SK-N-SH (cell line): ENCODE data around the gene TXNDC8. TPM values are rescaled to one million over a fixed set of nuclear protein-coding genes. Genes with fewer than 3 reads are reported as not detected.
"Not testable (repeated sequence)": the region's sequence is repeated elsewhere in the genome, so short reads cannot be mapped to it uniquely, and the experiment has no call there.

Experiments
- CTCF ChIA-PET: fragments of 300-600, 350-600 bp; formaldehyde crosslinking; extraction: SDS; loops from one replicate; lab custom pipeline; 2021; lab: Yijun Ruan, JAX
- POLR2A ChIA-PET: fragments of 350-600 bp; sonication (Branson Sonifier 250); formaldehyde crosslinking; extraction: SDS; loops from one replicate; lab custom pipeline; 2020; ENCODE audit warnings: antibody characterized with exemption, inconsistent platforms; lab: Yijun Ruan, JAX
- DNase-seq: peaks from one replicate; pipeline ENCODE4 v3.0.0; 2012
- H2AFZ ChIP-seq: fragments of 200-600 bp; sonication (generic); 2 replicates; pipeline ENCODE4 v1.8.1; 2016; ENCODE audit warnings: antibody characterized with exemption, mild to moderate bottlenecking, low read depth
- H3F3A ChIP-seq: fragments of 200-600 bp; sonication (generic); replicated peaks from 2 replicates; pipeline ENCODE3; 2016; ENCODE audit warnings: antibody characterized with exemption, mild to moderate bottlenecking; ENCODE audit not compliant: insufficient read depth
- H3K27ac ChIP-seq, 2 experiments: fragments of 200-500 bp in 1 of 2; fragments of 200-600 bp in 1 of 2; sonication (Bioruptor generic) in 1 of 2; sonication (generic), shearing (Covaris generic) in 1 of 2; 2 replicates each; pipeline versions ENCODE4 v1.5.1 to v1.6.1; 2014 to 2016; ENCODE audit warnings: low read depth in 2 of 2, inconsistent platforms in 1 of 2, low read length in 1 of 2, mild to moderate bottlenecking in 1 of 2, mixed read lengths in 1 of 2
- H3K27me3 ChIP-seq: fragments of 200-600 bp; sonication (generic), shearing (Covaris generic); 2 replicates; pipeline ENCODE4 v1.6.1; 2016; ENCODE audit warnings: mixed run types; ENCODE audit not compliant: insufficient read depth
- H3K36me3 ChIP-seq, 2 experiments: fragments of 200-500 bp in 1 of 2; fragments of 200-600 bp in 1 of 2; sonication (Bioruptor generic) in 1 of 2; sonication (generic) in 1 of 2; replicated peaks in 1 of 2; 2 replicates each; pipeline versions ENCODE3 to v1.5.1; 2014 to 2016; ENCODE audit warnings: low read length in 1 of 2, mild to moderate bottlenecking in 1 of 2; ENCODE audit not compliant: insufficient read depth in 2 of 2, control insufficient read depth in 1 of 2
- H3K4me1 ChIP-seq, 2 experiments: fragments of 200-500 bp in 1 of 2; fragments of 200-600 bp in 1 of 2; sonication (Bioruptor generic) in 1 of 2; sonication (generic), shearing (Covaris generic) in 1 of 2; 2 replicates each; pipeline versions ENCODE4 v1.5.1 to v1.6.1; 2014 to 2016; ENCODE audit warnings: low read depth in 1 of 2, low read length in 1 of 2, mixed run types in 1 of 2; ENCODE audit not compliant: insufficient read depth in 2 of 2, control insufficient read depth in 1 of 2
- H3K4me2 ChIP-seq: fragments of 200-600 bp; sonication (generic), shearing (Covaris generic); 2 replicates; pipeline ENCODE4 v1.6.1; 2017; ENCODE audit warnings: mixed run types
- H3K4me3 ChIP-seq, 2 experiments: fragments of 200-500 bp in 1 of 2; fragments of 200-600 bp in 1 of 2; sonication (Bioruptor generic) in 1 of 2; sonication (generic), shearing (Covaris generic) in 1 of 2; 2 replicates each; pipeline versions ENCODE4 v1.5.1 to v1.8.1; 2014 to 2016; ENCODE audit warnings: low read depth in 2 of 2, inconsistent platforms in 1 of 2, low read length in 1 of 2, mild to moderate bottlenecking in 1 of 2, mixed read lengths in 1 of 2, moderate library complexity in 1 of 2
- H3K79me2 ChIP-seq: fragments of 200-600 bp; sonication (generic); 2 replicates; pipeline ENCODE4 v1.8.1; 2017; ENCODE audit warnings: mild to moderate bottlenecking; ENCODE audit not compliant: insufficient read depth
- H3K9ac ChIP-seq: fragments of 200-600 bp; sonication (generic); 2 replicates; pipeline ENCODE4 v1.6.1; 2017; ENCODE audit warnings: mixed run types
- H3K9me2 ChIP-seq: fragments of 200-600 bp; sonication (generic); 2 replicates; pipeline ENCODE4 v1.6.1; 2017; ENCODE audit warnings: mixed run types
- H3K9me3 ChIP-seq: fragments of 200-600 bp; sonication (generic); 2 replicates; pipeline ENCODE4 v1.6.1; 2017; ENCODE audit warnings: mixed run types, mild to moderate bottlenecking, moderate library complexity
- H4K20me1 ChIP-seq: fragments of 200-600 bp; sonication (generic); 2 replicates; pipeline ENCODE4 v1.6.1; 2017; ENCODE audit warnings: mild to moderate bottlenecking, mixed run types; ENCODE audit not compliant: insufficient read depth
- EP300 ChIP-seq, 2 experiments: IDR thresholded peaks; 2 replicates each; pipeline versions ENCODE4 v1.4.0 to v1.6.1; 2012; ENCODE audit warnings: borderline replicate concordance in 1 of 2, low read depth in 1 of 2, low read length in 1 of 2
- FOXJ3 ChIP-seq: sonication (generic); formaldehyde crosslinking; IDR thresholded peaks from 2 replicates; pipeline ENCODE4 v1.5.1; 2020; ENCODE audit warnings: mild to moderate bottlenecking, missing genetic modification reagents
- GABPA ChIP-seq: IDR thresholded peaks from 2 replicates; pipeline ENCODE4 v1.4.0; 2012; ENCODE audit warnings: low read depth, mild to moderate bottlenecking
- NFIC ChIP-seq: IDR thresholded peaks from 2 replicates; pipeline ENCODE4 v1.4.0; 2012; ENCODE audit warnings: borderline replicate concordance
- RAD21 ChIP-seq: IDR thresholded peaks from 2 replicates; pipeline ENCODE4 v1.6.1; 2012; ENCODE audit warnings: mild to moderate bottlenecking, low read length
- WGBS: methylation state at CpG from one replicate; pipeline ENCODE4 v1.1.6; 2017; ENCODE audit warnings: low lambda C conversion rate; 5-methylcytosine and 5-hydroxymethylcytosine counted together
- polyA plus RNA-seq, 3 experiments: library from polyadenylated mRNA; depleted of rRNA; stranded (reverse); fragments of >200 nt; gene quantifications; 2 replicates each; pipeline ENCODE4 v1.2.3, GENCODE V29; 2012
- TF ChIP-seq, protein P1 (sequence below): fragments of 150-350 bp; IDR thresholded peaks from 2 replicates; pipeline ENCODE4 v1.6.1; 2017; ENCODE audit warnings: antibody characterized with exemption, low read length, low read depth, borderline replicate concordance
- TF ChIP-seq, protein P2 (sequence below): IDR thresholded peaks from 2 replicates; pipeline ENCODE4 v1.4.0; 2012; ENCODE audit warnings: low read depth, borderline replicate concordance
- TF ChIP-seq, protein P3 (sequence below): IDR thresholded peaks from 2 replicates; pipeline ENCODE4; 2012

Gene TXNDC8
- polyA plus RNA-seq, 1 of the 3 experiments (the other 2 are of a cell fraction), result not detected

DNA sequence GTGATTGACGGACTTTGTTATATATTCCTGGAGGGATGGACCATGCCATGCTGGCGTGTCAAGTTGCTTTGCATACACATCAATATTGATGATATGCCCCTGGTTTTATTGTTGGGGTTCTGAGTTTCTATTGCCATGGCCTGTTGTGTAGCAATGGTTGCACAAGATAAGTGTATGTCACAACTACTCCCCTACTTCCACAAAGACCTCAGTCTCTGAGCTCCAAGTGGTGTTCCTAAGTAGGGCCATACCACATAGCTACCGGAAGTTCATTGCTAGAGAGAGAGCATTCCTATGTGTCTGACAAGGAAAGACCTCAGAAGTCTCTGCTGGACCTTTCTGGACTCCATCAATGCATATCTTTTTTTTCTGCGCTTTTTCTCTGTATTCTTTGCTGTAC lies 19.8 kb downstream of the TXNDC8 start:
- Histone ChIP-seq H2AFZ (no peak overlapping the region), H3K27ac (no peak overlapping the region), H4K20me1 (no peaks in the 10 kb centered on the region), H3K79me2 (no peaks in the 10 kb centered on the region), H3K4me3 (no peak overlapping the region), H3K36me3 (no peaks in the 10 kb centered on the region), H3K9ac (no peak overlapping the region), H3K27me3 (no peaks in the 10 kb centered on the region), H3F3A (no peaks in the 10 kb centered on the region), H3K4me1 (no peaks in the 10 kb centered on the region), H3K4me2 (no peak overlapping the region), H3K9me2 (no peaks in the 10 kb centered on the region), H3K9me3 (no peaks in the 10 kb centered on the region)
- POLR2A ChIA-PET, result no interaction called here
- no peak for TF ChIP-seq RAD21
- TF ChIP-seq, protein P1, sequence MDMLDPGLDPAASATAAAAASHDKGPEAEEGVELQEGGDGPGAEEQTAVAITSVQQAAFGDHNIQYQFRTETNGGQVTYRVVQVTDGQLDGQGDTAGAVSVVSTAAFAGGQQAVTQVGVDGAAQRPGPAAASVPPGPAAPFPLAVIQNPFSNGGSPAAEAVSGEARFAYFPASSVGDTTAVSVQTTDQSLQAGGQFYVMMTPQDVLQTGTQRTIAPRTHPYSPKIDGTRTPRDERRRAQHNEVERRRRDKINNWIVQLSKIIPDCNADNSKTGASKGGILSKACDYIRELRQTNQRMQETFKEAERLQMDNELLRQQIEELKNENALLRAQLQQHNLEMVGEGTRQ, result no peak
- TF ChIP-seq EP300 (IDR thresholded peaks at IDR 0.05; ENCODE audit: borderline replicate concordance in 1 of 2, low read depth in 1 of 2, low read length in 1 of 2), result no peak
- TF ChIP-seq, protein P2, sequence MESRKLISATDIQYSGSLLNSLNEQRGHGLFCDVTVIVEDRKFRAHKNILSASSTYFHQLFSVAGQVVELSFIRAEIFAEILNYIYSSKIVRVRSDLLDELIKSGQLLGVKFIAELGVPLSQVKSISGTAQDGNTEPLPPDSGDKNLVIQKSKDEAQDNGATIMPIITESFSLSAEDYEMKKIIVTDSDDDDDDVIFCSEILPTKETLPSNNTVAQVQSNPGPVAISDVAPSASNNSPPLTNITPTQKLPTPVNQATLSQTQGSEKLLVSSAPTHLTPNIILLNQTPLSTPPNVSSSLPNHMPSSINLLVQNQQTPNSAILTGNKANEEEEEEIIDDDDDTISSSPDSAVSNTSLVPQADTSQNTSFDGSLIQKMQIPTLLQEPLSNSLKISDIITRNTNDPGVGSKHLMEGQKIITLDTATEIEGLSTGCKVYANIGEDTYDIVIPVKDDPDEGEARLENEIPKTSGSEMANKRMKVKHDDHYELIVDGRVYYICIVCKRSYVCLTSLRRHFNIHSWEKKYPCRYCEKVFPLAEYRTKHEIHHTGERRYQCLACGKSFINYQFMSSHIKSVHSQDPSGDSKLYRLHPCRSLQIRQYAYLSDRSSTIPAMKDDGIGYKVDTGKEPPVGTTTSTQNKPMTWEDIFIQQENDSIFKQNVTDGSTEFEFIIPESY, result no peak
- no peak for TF ChIP-seq GABPA
- no peak for TF ChIP-seq NFIC
- no peak for TF ChIP-seq FOXJ3 (CRISPR knock-in tag)
- CTCF ChIA-PET, result no interaction called here
- 75% methylated on average over 4 of the region's 4 CpGs for WGBS
- DNase-seq, result no peak

DNA sequence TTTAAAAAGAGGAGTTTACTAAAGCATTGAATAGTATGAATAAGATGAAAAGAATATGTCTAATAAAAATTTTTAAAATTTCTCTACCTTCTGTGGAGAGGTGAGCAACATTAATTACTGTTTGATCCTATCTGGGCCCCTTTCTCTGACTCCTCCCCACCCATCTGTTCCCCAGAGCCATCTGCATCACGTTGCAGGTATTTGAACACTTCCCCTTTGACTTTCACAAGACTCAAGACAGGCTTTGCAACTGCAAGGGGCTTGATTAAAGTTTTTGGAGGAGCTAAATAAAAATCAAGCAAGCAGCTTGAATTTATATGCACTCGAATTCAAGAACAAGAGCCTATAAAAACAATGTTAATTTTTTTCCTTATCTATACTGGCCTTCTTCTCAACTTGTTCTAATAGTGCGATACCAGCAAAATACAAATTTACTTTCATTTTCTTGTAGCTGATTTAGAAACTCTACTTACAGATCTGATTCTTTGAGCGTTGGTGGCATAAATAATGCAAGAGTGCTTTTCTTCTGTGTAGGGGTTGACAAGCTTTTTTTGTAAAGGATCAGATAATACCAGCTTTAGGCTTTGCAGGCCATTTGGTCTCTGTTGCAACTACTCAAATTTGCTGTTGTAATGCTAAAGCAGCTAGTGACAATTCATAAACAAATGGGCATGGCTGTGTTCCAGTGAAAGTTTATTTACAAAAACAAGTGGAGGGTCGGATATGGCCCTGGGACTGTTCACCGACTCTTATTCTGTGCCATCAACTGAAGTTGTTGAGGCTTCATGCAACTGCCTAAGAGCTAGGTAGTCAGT lies 21.2 kb downstream of the TXNDC8 start:
- TF ChIP-seq, protein P3, sequence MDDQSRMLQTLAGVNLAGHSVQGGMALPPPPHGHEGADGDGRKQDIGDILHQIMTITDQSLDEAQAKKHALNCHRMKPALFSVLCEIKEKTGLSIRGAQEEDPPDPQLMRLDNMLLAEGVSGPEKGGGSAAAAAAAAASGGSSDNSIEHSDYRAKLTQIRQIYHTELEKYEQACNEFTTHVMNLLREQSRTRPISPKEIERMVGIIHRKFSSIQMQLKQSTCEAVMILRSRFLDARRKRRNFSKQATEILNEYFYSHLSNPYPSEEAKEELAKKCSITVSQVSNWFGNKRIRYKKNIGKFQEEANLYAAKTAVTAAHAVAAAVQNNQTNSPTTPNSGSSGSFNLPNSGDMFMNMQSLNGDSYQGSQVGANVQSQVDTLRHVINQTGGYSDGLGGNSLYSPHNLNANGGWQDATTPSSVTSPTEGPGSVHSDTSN, result no peak
- TF ChIP-seq, protein P2, result no peak
- H3F3A ChIP-seq, result no peaks in the 10 kb centered on the region
- no peak overlapping the region for H3K9ac ChIP-seq
- H4K20me1 ChIP-seq, result no peaks in the 10 kb centered on the region
- no peak overlapping the region; a peak in 1 of 4 replicates for H3K4me3 ChIP-seq
- H3K79me2 ChIP-seq, result no peaks in the 10 kb centered on the region
- CTCF ChIA-PET, result no interaction called here
- H3K4me1 ChIP-seq, result no peaks in the 10 kb centered on the region
- DNase-seq, result no peak
- no peak overlapping the region for H2AFZ ChIP-seq
- H3K9me3 ChIP-seq, result no peaks in the 10 kb centered on the region
- no peaks in the 10 kb centered on the region for H3K36me3 ChIP-seq
- WGBS, result 46% methylated on average over 6 of the region's 6 CpGs
- no peak overlapping the region for H3K27ac ChIP-seq
- H3K9me2 ChIP-seq, result no peaks in the 10 kb centered on the region
- H3K4me2 ChIP-seq, result no peak overlapping the region; the same call in 1 of the 2 replicates
- POLR2A ChIA-PET, result no interaction called here
- no peaks in the 10 kb centered on the region for H3K27me3 ChIP-seq

DNA sequence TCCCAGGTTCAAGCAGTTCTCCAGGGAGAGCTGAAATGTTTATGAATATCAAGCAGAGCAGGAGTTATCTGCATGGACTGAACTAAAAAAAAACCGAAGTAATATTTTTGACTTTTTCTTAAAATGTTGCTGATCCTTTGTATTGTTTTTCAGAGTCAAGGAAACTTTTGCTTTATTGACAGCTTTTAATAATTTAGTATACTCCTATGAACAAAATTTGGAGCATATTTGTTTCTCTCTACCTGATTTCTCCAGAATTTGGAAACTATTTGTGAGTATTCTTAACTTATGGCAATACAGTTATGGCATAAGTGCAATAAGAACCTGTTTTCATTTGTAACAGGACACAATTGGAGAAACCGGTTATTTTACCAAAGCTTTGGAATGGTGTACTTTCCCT lies 25.7 kb downstream of the TXNDC8 start:
- H3F3A ChIP-seq, H3K4me1 ChIP-seq, H3K79me2 ChIP-seq, H3K9me2 ChIP-seq, H3K9me3 ChIP-seq, H3K36me3 ChIP-seq, POLR2A ChIA-PET, H4K20me1 ChIP-seq, H3K9ac ChIP-seq, H2AFZ ChIP-seq, H3K4me3 ChIP-seq, H3K27me3 ChIP-seq, DNase-seq, H3K4me2 ChIP-seq, H3K27ac ChIP-seq: not testable (repeated sequence)
- CTCF ChIA-PET, result interaction anchor here (1.0 kb wide), 1 partner anchor 11 kb away, joined by 3 read pairs; no protein-coding TSS in a partner anchor
- WGBS, result 58% methylated on average over 2 of the region's 2 CpGs
